SW 1271 (cell line): ENCODE results near the gene CRLF3.
A peak's percentile ranks its signal among the peaks of the same experiment; 100 is the strongest.
"Not testable (repeated sequence)": the region's sequence is repeated elsewhere in the genome, so short reads cannot be mapped to it uniquely, and the experiment has no call there.

Experiments used
- DNase-seq, 2 experiments: peaks; one replicate each; lab custom pipeline; 2025; lab: John Stamatoyannopoulos, UW

The CRLF3 gene

GRCh38 chr17:30824356-30825145 is at the start of gene CRLF3:
Gene CRLF3, minus strand, starts transcription at chr17:30824692. Its CDS starts 41 bp downstream, at chr17:30824651.
- peak; percentile 54 to 78 for DNase-seq

GRCh38 chr17:30869005-30869404 is 44.5 kb upstream of the CRLF3 start:
- no peak for DNase-seq

GRCh38 chr17:30864636-30865035 is 40.1 kb upstream of the CRLF3 start:
- DNase-seq: no peak

GRCh38 chr17:30858556-30859250 is 34.2 kb upstream of the CRLF3 start:
- DNase-seq: no peak

- DNase-seq: no peak
Measured at GRCh38 chr17:30854146-30854545, 29.7 kb upstream of the CRLF3 start.

GRCh38 chr17:30848021-30848420 is 23.5 kb upstream of the CRLF3 start:
- no peak for DNase-seq

GRCh38 chr17:30840771-30841170 is 16.3 kb upstream of the CRLF3 start:
- no peak for DNase-seq

- no peak for DNase-seq
Measured at GRCh38 chr17:30838202-30838807, 13.8 kb upstream of the CRLF3 start.

- DNase-seq: no peak
Measured at GRCh38 chr17:30832438-30833124, 8.1 kb upstream of the CRLF3 start.

- DNase-seq: peak; percentile 76 to 85
Measured at GRCh38 chr17:30831663-30832437, 7.4 kb upstream of the CRLF3 start, which contains the start of gene ATAD5. Gene ATAD5, plus strand, starts transcription at chr17:30831966. Its CDS starts 382 bp downstream, at chr17:30832348.

- no peak for DNase-seq
Measured at GRCh38 chr17:30831257-30831656, 6.8 kb upstream of the CRLF3 start.

GRCh38 chr17:30829022-30829421 is 4.5 kb upstream of the CRLF3 start:
- DNase-seq: no peak

GRCh38 chr17:30827082-30827481 is 2.6 kb upstream of the CRLF3 start:
- no peak for DNase-seq

GRCh38 chr17:30824002-30824355 is 513 bp downstream of the CRLF3 start:
- DNase-seq: no peak

GRCh38 chr17:30823421-30823820 is 1.1 kb downstream of the CRLF3 start:
- DNase-seq: no peak

- DNase-seq: not testable (repeated sequence)
Measured at GRCh38 chr17:30822919-30823318, 1.6 kb downstream of the CRLF3 start.

GRCh38 chr17:30821871-30822723 is 2.4 kb downstream of the CRLF3 start:
- DNase-seq: no peak

GRCh38 chr17:30819971-30820705 is 4.4 kb downstream of the CRLF3 start:
- no peak for DNase-seq

- DNase-seq: no peak
Measured at GRCh38 chr17:30816165-30816564, 8.3 kb downstream of the CRLF3 start.

GRCh38 chr17:30814860-30815259 is 9.6 kb downstream of the CRLF3 start:
- not testable (repeated sequence) for DNase-seq
